HEK293 (cell line): Measurements from ENCODE around the gene PSAPL1.
A peak's percentile ranks its signal among the peaks of the same experiment; 100 is the strongest.

Experiments used
- CTCF ChIA-PET: fragments of 350-600 bp; formaldehyde crosslinking; extraction: SDS; loops from one replicate; lab custom pipeline; 2021; ENCODE audit warnings: antibody characterized with exemption; lab: Yijun Ruan, JAX
- POLR2A ChIA-PET: fragments of 300-600 bp; formaldehyde crosslinking; extraction: SDS; loops from one replicate; lab custom pipeline; 2020; ENCODE audit warnings: antibody characterized with exemption, inconsistent platforms; lab: Yijun Ruan, JAX
- H3K27ac ChIP-seq: fragments of 200-500 bp; sonication (Bioruptor generic); 2 replicates; pipeline ENCODE4 v1.5.1; 2014; ENCODE audit warnings: low read depth, low read length, control low read depth, inconsistent platforms; ENCODE audit errors: extremely low read depth
- H3K36me3 ChIP-seq, 2 experiments: fragments of 200-500 bp in 1 of 2; sonication (Bioruptor generic) in 1 of 2; 1 replicate in 1 of 2; 2 replicates in 1 of 2; pipeline ENCODE4 v1.5.1; 2014 to 2017; ENCODE audit warnings: inconsistent platforms in 2 of 2, low read length in 2 of 2; ENCODE audit not compliant: control insufficient read depth in 2 of 2, insufficient read depth in 1 of 2
- H3K4me1 ChIP-seq: fragments of 200-500 bp; sonication (Bioruptor generic); 2 replicates; pipeline ENCODE4 v1.5.1; 2014; ENCODE audit warnings: mild to moderate bottlenecking, low read length, inconsistent platforms; ENCODE audit not compliant: control insufficient read depth, insufficient read depth
- H3K4me3 ChIP-seq: 2 replicates; pipeline ENCODE4 v1.5.1; 2011; ENCODE audit warnings: low read depth, mild to moderate bottlenecking, control low read depth, low read length, moderate library complexity
- H3K9me3 ChIP-seq: fragments of 200-500 bp; sonication (Bioruptor generic); 2 replicates; pipeline ENCODE4 v1.5.1; 2014; ENCODE audit warnings: low read depth, low read length, inconsistent platforms; ENCODE audit not compliant: control insufficient read depth, insufficient read depth
- GLI4 ChIP-seq: fragments of 450-650 bp; formaldehyde crosslinking; IDR thresholded peaks from 2 replicates; pipeline ENCODE4 v1.5.1; 2016; ENCODE audit warnings: missing biosample characterization, missing genetic modification characterization
- TCF7L2 ChIP-seq: IDR thresholded peaks from 2 replicates; pipeline ENCODE4 v1.6.1; 2011; ENCODE audit warnings: low read depth, mild to moderate bottlenecking, inconsistent platforms, low read length, moderate library complexity, borderline replicate concordance
- ZBTB1 ChIP-seq: fragments of 450-650 bp; formaldehyde crosslinking; IDR thresholded peaks from 2 replicates; pipeline ENCODE4 v1.5.1; 2016; ENCODE audit warnings: missing biosample characterization, missing genetic modification characterization
- ZFP69B ChIP-seq: fragments of 450-650 bp; formaldehyde crosslinking; IDR thresholded peaks from 2 replicates; pipeline ENCODE4 v1.5.1; 2016; ENCODE audit warnings: missing biosample characterization, missing genetic modification characterization
- ZNF221 ChIP-seq: fragments of 450-650 bp; formaldehyde crosslinking; IDR thresholded peaks from 2 replicates; pipeline ENCODE4 v1.5.1; 2017; ENCODE audit warnings: missing biosample characterization, missing genetic modification characterization, borderline replicate concordance
- ZNF366 ChIP-seq: fragments of 450-650 bp; formaldehyde crosslinking; conservative IDR thresholded peaks from 2 replicates; pipeline ENCODE4 v1.5.1; 2016; ENCODE audit warnings: missing biosample characterization, missing genetic modification characterization
- ZNF514 ChIP-seq: fragments of 450-650 bp; formaldehyde crosslinking; IDR thresholded peaks from 2 replicates; pipeline ENCODE4 v1.5.1; 2016; ENCODE audit warnings: missing biosample characterization, missing genetic modification characterization
- ZNF792 ChIP-seq: fragments of 450-650 bp; formaldehyde crosslinking; IDR thresholded peaks from 2 replicates; pipeline ENCODE4 v1.5.1; 2016; ENCODE audit warnings: missing biosample characterization, missing genetic modification characterization
- ZSCAN16 ChIP-seq: fragments of 450-650 bp; formaldehyde crosslinking; IDR thresholded peaks from 2 replicates; pipeline ENCODE4 v1.5.1; 2016; ENCODE audit warnings: missing biosample characterization, missing genetic modification characterization
- ZSCAN23 ChIP-seq: fragments of 450-650 bp; formaldehyde crosslinking; IDR thresholded peaks from 2 replicates; pipeline ENCODE4 v1.5.1; 2016; ENCODE audit warnings: missing biosample characterization, missing genetic modification characterization
- TF ChIP-seq, protein P1 (sequence below): fragments of 450-650 bp; formaldehyde crosslinking; IDR thresholded peaks from 2 replicates; pipeline ENCODE4 v1.5.1; 2016; ENCODE audit warnings: missing biosample characterization, missing genetic modification characterization, borderline replicate concordance
- TF ChIP-seq, protein P2 (sequence below): fragments of 450-650 bp; formaldehyde crosslinking; IDR thresholded peaks from 2 replicates; pipeline ENCODE4 v1.5.1; 2016; ENCODE audit warnings: missing biosample characterization, missing genetic modification characterization, borderline replicate concordance

PSAPL1 gene

GRCh38 chr4:7472442-7473013, 37.8 kb upstream of the PSAPL1 start:
- no peaks in the 10 kb centered on the region for H3K9me3 ChIP-seq
- ChIA-PET CTCF (no interaction called here), POLR2A (no interaction called here)
- H3K27ac ChIP-seq: no peak overlapping the region
- TF ChIP-seq ZNF221 (tag by site-specific recombination): no peak
- no peak for TF ChIP-seq ZNF514
- TF ChIP-seq, protein P1, sequence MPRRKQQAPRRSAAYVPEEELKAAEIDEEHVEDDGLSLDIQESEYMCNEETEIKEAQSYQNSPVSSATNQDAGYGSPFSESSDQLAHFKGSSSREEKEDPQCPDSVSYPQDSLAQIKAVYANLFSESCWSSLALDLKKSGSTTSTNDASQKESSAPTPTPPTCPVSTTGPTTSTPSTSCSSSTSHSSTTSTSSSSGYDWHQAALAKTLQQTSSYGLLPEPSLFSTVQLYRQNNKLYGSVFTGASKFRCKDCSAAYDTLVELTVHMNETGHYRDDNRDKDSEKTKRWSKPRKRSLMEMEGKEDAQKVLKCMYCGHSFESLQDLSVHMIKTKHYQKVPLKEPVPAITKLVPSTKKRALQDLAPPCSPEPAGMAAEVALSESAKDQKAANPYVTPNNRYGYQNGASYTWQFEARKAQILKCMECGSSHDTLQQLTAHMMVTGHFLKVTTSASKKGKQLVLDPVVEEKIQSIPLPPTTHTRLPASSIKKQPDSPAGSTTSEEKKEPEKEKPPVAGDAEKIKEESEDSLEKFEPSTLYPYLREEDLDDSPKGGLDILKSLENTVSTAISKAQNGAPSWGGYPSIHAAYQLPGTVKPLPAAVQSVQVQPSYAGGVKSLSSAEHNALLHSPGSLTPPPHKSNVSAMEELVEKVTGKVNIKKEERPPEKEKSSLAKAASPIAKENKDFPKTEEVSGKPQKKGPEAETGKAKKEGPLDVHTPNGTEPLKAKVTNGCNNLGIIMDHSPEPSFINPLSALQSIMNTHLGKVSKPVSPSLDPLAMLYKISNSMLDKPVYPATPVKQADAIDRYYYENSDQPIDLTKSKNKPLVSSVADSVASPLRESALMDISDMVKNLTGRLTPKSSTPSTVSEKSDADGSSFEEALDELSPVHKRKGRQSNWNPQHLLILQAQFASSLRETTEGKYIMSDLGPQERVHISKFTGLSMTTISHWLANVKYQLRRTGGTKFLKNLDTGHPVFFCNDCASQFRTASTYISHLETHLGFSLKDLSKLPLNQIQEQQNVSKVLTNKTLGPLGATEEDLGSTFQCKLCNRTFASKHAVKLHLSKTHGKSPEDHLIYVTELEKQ (tag by site-specific recombination): no peak
- TF ChIP-seq ZSCAN23 (tag by site-specific recombination): no peak
- TF ChIP-seq ZFP69B (tag by site-specific recombination): no peak
- TF ChIP-seq TCF7L2: no peak
- no peak for TF ChIP-seq ZBTB1
- TF ChIP-seq, protein P2, sequence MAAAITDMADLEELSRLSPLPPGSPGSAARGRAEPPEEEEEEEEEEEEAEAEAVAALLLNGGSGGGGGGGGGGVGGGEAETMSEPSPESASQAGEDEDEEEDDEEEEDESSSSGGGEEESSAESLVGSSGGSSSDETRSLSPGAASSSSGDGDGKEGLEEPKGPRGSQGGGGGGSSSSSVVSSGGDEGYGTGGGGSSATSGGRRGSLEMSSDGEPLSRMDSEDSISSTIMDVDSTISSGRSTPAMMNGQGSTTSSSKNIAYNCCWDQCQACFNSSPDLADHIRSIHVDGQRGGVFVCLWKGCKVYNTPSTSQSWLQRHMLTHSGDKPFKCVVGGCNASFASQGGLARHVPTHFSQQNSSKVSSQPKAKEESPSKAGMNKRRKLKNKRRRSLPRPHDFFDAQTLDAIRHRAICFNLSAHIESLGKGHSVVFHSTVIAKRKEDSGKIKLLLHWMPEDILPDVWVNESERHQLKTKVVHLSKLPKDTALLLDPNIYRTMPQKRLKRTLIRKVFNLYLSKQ (tag by site-specific recombination): no peak
- no peak for TF ChIP-seq ZSCAN16
- no peaks in the 10 kb centered on the region for H3K4me1 ChIP-seq
- H3K36me3 ChIP-seq: no peaks in the 10 kb centered on the region
- no peak overlapping the region for H3K4me3 ChIP-seq

GRCh38 chr4:7470522-7471128, 35.9 kb upstream of the PSAPL1 start:
- H3K27ac ChIP-seq: no peak overlapping the region
- H3K36me3 ChIP-seq: no peaks in the 10 kb centered on the region
- ChIA-PET POLR2A (no interaction called here), CTCF (interaction anchor here (0.6 kb wide), 1 partner anchor 74 kb away, joined by 3 read pairs; no protein-coding TSS in a partner anchor)
- H3K4me3 ChIP-seq: no peak overlapping the region
- H3K4me1 ChIP-seq: no peaks in the 10 kb centered on the region
- H3K9me3 ChIP-seq: no peaks in the 10 kb centered on the region
- no peak for TF ChIP-seq GLI4
- TF ChIP-seq, protein P1 (tag by site-specific recombination): no peak

DNA sequence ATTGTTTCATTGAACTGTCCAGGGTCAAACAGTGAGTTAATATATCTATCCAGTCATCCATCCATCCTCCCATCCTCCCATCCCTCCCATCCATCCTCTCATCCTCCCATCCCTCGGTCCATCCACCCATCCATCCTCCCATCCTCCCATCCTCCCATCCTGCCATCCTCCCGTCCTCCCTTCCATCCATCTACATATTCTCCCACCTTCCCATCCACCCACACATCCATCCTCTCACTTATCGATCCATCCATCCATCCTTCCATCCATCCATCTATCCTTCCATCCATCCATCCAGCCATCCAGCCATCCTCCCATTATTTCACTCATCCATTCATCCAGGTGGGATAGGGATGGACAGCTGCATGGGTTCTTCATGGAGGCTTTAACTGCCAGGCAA, 35.4 kb upstream of the PSAPL1 start:
- Histone ChIP-seq H3K36me3 (no peaks in the 10 kb centered on the region), H3K4me3 (no peak overlapping the region), H3K9me3 (no peaks in the 10 kb centered on the region), H3K4me1 (no peaks in the 10 kb centered on the region), H3K27ac (no peak overlapping the region)
- ChIA-PET POLR2A (no interaction called here), CTCF (interaction anchor here (0.6 kb wide), 1 partner anchor 74 kb away, joined by 3 read pairs; no protein-coding TSS in a partner anchor)
- no peak for TF ChIP-seq ZNF792 (tag by site-specific recombination)
- TF ChIP-seq ZNF366 (tag by site-specific recombination): peak; percentile 93
